ENCODE measurements around the gene ARSI.

ARSI gene

GRCh38 chr5:150302301-150303069, at the start of gene ARSI:
TSS of gene ARSI (minus strand) at chr5:150302905. CDS start at chr5:150302373, 532 bp downstream.
- DNase-seq = no peak

- DNase-seq = no peak
Measured at GRCh38 chr5:150350524-150351344, 48.0 kb upstream of the ARSI start.

- no peak for DNase-seq
Measured at GRCh38 chr5:150349681-150350275, 47.1 kb upstream of the ARSI start.

- DNase-seq = no peak
Measured at GRCh38 chr5:150347451-150347850, 44.7 kb upstream of the ARSI start.

GRCh38 chr5:150347003-150347402, 44.3 kb upstream of the ARSI start:
- DNase-seq = no peak

GRCh38 chr5:150346592-150346991, 43.9 kb upstream of the ARSI start:
- no peak for DNase-seq

- no peak for DNase-seq
Measured at GRCh38 chr5:150345716-150346115, 43.0 kb upstream of the ARSI start.

GRCh38 chr5:150343994-150344631, 41.4 kb upstream of the ARSI start:
- DNase-seq = no peak

- DNase-seq = no peak
Measured at GRCh38 chr5:150342583-150342982, 39.9 kb upstream of the ARSI start.

- no peak for DNase-seq
Measured at GRCh38 chr5:150341989-150342388, 39.3 kb upstream of the ARSI start.

- DNase-seq = no peak
Measured at GRCh38 chr5:150341331-150341730, 38.6 kb upstream of the ARSI start.

- DNase-seq = no peak
Measured at GRCh38 chr5:150340614-150341255, 38.0 kb upstream of the ARSI start.

- no peak for DNase-seq
Measured at GRCh38 chr5:150339841-150340240, 37.1 kb upstream of the ARSI start.

- DNase-seq = no peak
Measured at GRCh38 chr5:150339165-150339564, 36.5 kb upstream of the ARSI start.

- DNase-seq = no peak
Measured at GRCh38 chr5:150338546-150338945, 35.8 kb upstream of the ARSI start.

GRCh38 chr5:150335778-150336177, 33.1 kb upstream of the ARSI start:
- no peak for DNase-seq

GRCh38 chr5:150333400-150333799, 30.7 kb upstream of the ARSI start:
- no peak for DNase-seq

- no peak for DNase-seq
Measured at GRCh38 chr5:150329881-150330876, 27.5 kb upstream of the ARSI start.

- DNase-seq = no peak
Measured at GRCh38 chr5:150329038-150329437, 26.3 kb upstream of the ARSI start.

- no peak for DNase-seq
Measured at GRCh38 chr5:150328515-150328914, 25.8 kb upstream of the ARSI start.

- no peak for DNase-seq
Measured at GRCh38 chr5:150327139-150327538, 24.4 kb upstream of the ARSI start.
